GM12878 (cell line): Measurements from ENCODE around the gene ABI1. TPM values are rescaled to one million over a fixed set of nuclear protein-coding genes. Genes with fewer than 3 reads are reported as not detected.

Experiments used
- CBFB ChIP-seq: IDR thresholded peaks from 2 replicates; pipeline ENCODE4 v1.6.1; 2016; ENCODE audit warnings: antibody characterized with exemption, low read depth
- DPF2 ChIP-seq: fragments of 450-650 bp; IDR thresholded peaks from 2 replicates; pipeline ENCODE4 v1.6.1; 2017; ENCODE audit warnings: mild to moderate bottlenecking
- EZH2 ChIP-seq: IDR thresholded peaks from 2 replicates; pipeline ENCODE4 v1.6.1; 2012; ENCODE audit warnings: low read depth, mild to moderate bottlenecking, control low read depth, inconsistent platforms, low read length, borderline replicate concordance; ENCODE audit not compliant: control insufficient read depth
- HDAC6 ChIP-seq: fragments of 200-600 bp; sonication (generic); IDR thresholded peaks from one replicate; pipeline ENCODE4 v1.8.0; 2017; ENCODE audit warnings: antibody characterized with exemption; ENCODE audit not compliant: unreplicated experiment
- IRF4 ChIP-seq: IDR thresholded peaks from 2 replicates; pipeline ENCODE4 v1.6.1; 2011; ENCODE audit warnings: low read depth, low read length
- KLF5 ChIP-seq: fragments of 450-650 bp; IDR thresholded peaks from 2 replicates; pipeline ENCODE4 v1.6.1; 2014; ENCODE audit warnings: mild to moderate bottlenecking; ENCODE audit not compliant: partially characterized antibody
- MEF2A ChIP-seq: IDR thresholded peaks from 2 replicates; pipeline ENCODE4 v1.6.1; 2011; ENCODE audit warnings: low read depth, mild to moderate bottlenecking, low read length, moderate library complexity; ENCODE audit not compliant: insufficient read depth
- NFIC ChIP-seq: IDR thresholded peaks from 2 replicates; pipeline ENCODE4 v1.6.1; 2012; ENCODE audit warnings: low read depth, mild to moderate bottlenecking, inconsistent platforms, low read length, moderate library complexity
- NFYB ChIP-seq: IDR thresholded peaks from 2 replicates; pipeline ENCODE4 v1.6.1; 2011; ENCODE audit warnings: low read depth, mild to moderate bottlenecking, low read length, improper control_type of control experiment, moderate library complexity; ENCODE audit not compliant: insufficient read depth
- POU2F2 ChIP-seq: IDR thresholded peaks from 3 replicates; pipeline ENCODE4 v1.6.1; 2011; ENCODE audit warnings: low read depth, mild to moderate bottlenecking, low read length, borderline replicate concordance
- RAD21 ChIP-seq: IDR thresholded peaks from 2 replicates; pipeline ENCODE4 v1.6.1; 2011; ENCODE audit warnings: mild to moderate bottlenecking, low read depth, low read length, moderate library complexity; ENCODE audit not compliant: insufficient read depth
- RFX5 ChIP-seq: IDR thresholded peaks from 2 replicates; pipeline ENCODE4 v1.6.1; 2011; ENCODE audit warnings: low read depth, low read length, improper control_type of control experiment
- SMAD5 ChIP-seq: IDR thresholded peaks from 2 replicates; pipeline ENCODE4 v1.6.1; 2016; ENCODE audit warnings: antibody characterized with exemption, low read depth
- YBX1 ChIP-seq: fragments of 450-650 bp; IDR thresholded peaks from 2 replicates; pipeline ENCODE4 v1.6.1; 2016; ENCODE audit warnings: antibody characterized with exemption
- ZBTB40 ChIP-seq: fragments of 450-650 bp; IDR thresholded peaks from 2 replicates; pipeline ENCODE4 v1.6.1; 2016; ENCODE audit warnings: mild to moderate bottlenecking, moderate library complexity, borderline replicate concordance
- ZNF207 ChIP-seq: fragments of 450-650 bp; IDR thresholded peaks from 2 replicates; pipeline ENCODE4 v1.6.1; 2014; ENCODE audit warnings: antibody characterized with exemption, mild to moderate bottlenecking, borderline replicate concordance
- polyA plus RNA-seq, 11 experiments: library from polyadenylated mRNA; depleted of rRNA in 4 of 11; unstranded in 6 of 11; stranded (reverse) in 5 of 11; fragments of >200 nt; fragmentation: Nextera tagmentation in 4 of 11; fragmentation: Illumina TruSeq in 1 of 11; extraction: Ambion mirVana in 4 of 11; extraction: Trizol in 1 of 11; gene quantifications; 1 replicate in 1 of 11; 2 replicates in 10 of 11; pipeline versions ENCODE4 v1.2.1 to v1.2.3, GENCODE V29; 2011 to 2016; ENCODE audit warnings: inconsistent platforms in 2 of 11, missing spikeins in 2 of 11, low read depth in 1 of 11
- total RNA-seq, 4 experiments: library from RNA; depleted of rRNA in 3 of 4; stranded (reverse); fragments of >200 nt in 3 of 4; fragmentation: Illumina TruSeq in 1 of 4; extraction: Trizol in 1 of 4; gene quantifications; 2 replicates each; pipeline versions ENCODE4 v1.2.1 to v1.2.3, GENCODE V29; 2013 to 2021
- TF ChIP-seq, protein P1 (sequence below): fragments of 450-650 bp; IDR thresholded peaks from 2 replicates; pipeline ENCODE4 v1.6.1; 2018; ENCODE audit warnings: borderline replicate concordance, mild to moderate bottlenecking; ENCODE audit not compliant: partially characterized antibody
- TF ChIP-seq, protein P2 (sequence below): fragments of 450-650 bp; IDR thresholded peaks from 2 replicates; pipeline ENCODE4 v1.6.1; 2017; ENCODE audit warnings: borderline replicate concordance
- TF ChIP-seq, protein P3 (sequence below): fragments of 450-650 bp; IDR thresholded peaks from 2 replicates; pipeline ENCODE4 v1.6.1; 2016; ENCODE audit warnings: mild to moderate bottlenecking

The ABI1 gene
- total and polyA plus RNA-seq, 10 of the 15 experiments (the other 5 are each of a cell fraction or from before 2014, with no cell fraction given): 31.2 to 73.2 (median 50.7) TPM

GRCh38 chr10:26857991-26858706 lies 2.6 kb downstream of the ABI1 start (continued):
- TF ChIP-seq, protein P1, sequence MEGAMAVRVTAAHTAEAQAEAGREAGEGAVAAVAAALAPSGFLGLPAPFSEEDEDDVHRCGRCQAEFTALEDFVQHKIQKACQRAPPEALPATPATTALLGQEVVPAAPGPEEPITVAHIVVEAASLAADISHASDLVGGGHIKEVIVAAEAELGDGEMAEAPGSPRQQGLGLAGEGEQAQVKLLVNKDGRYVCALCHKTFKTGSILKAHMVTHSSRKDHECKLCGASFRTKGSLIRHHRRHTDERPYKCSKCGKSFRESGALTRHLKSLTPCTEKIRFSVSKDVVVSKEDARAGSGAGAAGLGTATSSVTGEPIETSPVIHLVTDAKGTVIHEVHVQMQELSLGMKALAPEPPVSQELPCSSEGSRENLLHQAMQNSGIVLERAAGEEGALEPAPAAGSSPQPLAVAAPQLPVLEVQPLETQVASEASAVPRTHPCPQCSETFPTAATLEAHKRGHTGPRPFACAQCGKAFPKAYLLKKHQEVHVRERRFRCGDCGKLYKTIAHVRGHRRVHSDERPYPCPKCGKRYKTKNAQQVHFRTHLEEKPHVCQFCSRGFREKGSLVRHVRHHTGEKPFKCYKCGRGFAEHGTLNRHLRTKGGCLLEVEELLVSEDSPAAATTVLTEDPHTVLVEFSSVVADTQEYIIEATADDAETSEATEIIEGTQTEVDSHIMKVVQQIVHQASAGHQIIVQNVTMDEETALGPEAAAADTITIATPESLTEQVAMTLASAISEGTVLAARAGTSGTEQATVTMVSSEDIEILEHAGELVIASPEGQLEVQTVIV: no peak
- peak; percentile 57; the same call in 1 of the 2 replicates for TF ChIP-seq NFIC
- no peak for TF ChIP-seq SMAD5
- TF ChIP-seq, protein P2, sequence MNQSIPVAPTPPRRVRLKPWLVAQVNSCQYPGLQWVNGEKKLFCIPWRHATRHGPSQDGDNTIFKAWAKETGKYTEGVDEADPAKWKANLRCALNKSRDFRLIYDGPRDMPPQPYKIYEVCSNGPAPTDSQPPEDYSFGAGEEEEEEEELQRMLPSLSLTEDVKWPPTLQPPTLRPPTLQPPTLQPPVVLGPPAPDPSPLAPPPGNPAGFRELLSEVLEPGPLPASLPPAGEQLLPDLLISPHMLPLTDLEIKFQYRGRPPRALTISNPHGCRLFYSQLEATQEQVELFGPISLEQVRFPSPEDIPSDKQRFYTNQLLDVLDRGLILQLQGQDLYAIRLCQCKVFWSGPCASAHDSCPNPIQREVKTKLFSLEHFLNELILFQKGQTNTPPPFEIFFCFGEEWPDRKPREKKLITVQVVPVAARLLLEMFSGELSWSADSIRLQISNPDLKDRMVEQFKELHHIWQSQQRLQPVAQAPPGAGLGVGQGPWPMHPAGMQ: no peak
- TF ChIP-seq ZNF207: no peak
- no peak for TF ChIP-seq ZBTB40
- TF ChIP-seq CBFB: no peak
- TF ChIP-seq, protein P3, sequence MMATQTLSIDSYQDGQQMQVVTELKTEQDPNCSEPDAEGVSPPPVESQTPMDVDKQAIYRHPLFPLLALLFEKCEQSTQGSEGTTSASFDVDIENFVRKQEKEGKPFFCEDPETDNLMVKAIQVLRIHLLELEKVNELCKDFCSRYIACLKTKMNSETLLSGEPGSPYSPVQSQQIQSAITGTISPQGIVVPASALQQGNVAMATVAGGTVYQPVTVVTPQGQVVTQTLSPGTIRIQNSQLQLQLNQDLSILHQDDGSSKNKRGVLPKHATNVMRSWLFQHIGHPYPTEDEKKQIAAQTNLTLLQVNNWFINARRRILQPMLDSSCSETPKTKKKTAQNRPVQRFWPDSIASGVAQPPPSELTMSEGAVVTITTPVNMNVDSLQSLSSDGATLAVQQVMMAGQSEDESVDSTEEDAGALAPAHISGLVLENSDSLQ: no peak
- TF ChIP-seq RAD21: peak; percentile 29; the same call in 1 of the 2 replicates
- TF ChIP-seq POU2F2: no peak
- TF ChIP-seq IRF4: no peak
- TF ChIP-seq HDAC6: no peak
- TF ChIP-seq NFYB: no peak
- TF ChIP-seq DPF2: no peak
- no peak for TF ChIP-seq YBX1
- TF ChIP-seq RFX5: no peak
- peak; percentile 72; the same call in 1 of the 2 replicates for TF ChIP-seq MEF2A
- TF ChIP-seq EZH2: no peak
- TF ChIP-seq KLF5: no peak
